Liver (tissue), 9 donors: Measurements from ENCODE around the gene SLC45A2. TPM values are rescaled to one million over a fixed set of nuclear protein-coding genes. Genes with fewer than 3 reads are reported as not detected.

Experiments
- DNase-seq: peaks from one replicate; pipeline ENCODE4 v3.0.0-alpha.2; 2017; ENCODE audit warnings: low spot score
- H3K27ac ChIP-seq, 2 donors: one replicate each; pipeline ENCODE4 v1.7.0; 2013; ENCODE audit warnings: inconsistent platforms in 2 of 2, low read length in 2 of 2, control low read depth in 1 of 2, low read depth in 1 of 2, mild to moderate bottlenecking in 1 of 2
- H3K27me3 ChIP-seq, 4 donors: one replicate each; pipeline versions ENCODE4 v1.6.1 to v1.7.0; 2013; ENCODE audit warnings: low read length in 3 of 4, inconsistent platforms in 1 of 4, mild to moderate bottlenecking in 1 of 4, moderate library complexity in 1 of 4; ENCODE audit not compliant: control insufficient read depth in 4 of 4, insufficient read depth in 4 of 4
- H3K36me3 ChIP-seq, 4 donors: one replicate each; pipeline versions ENCODE4 v1.6.1 to v1.7.0; 2013; ENCODE audit warnings: low read length in 3 of 4, mild to moderate bottlenecking in 3 of 4, low read depth in 1 of 4, moderate library complexity in 1 of 4; ENCODE audit not compliant: control insufficient read depth in 4 of 4, insufficient read depth in 3 of 4
- H3K4me1 ChIP-seq, 4 donors: one replicate each; pipeline versions ENCODE4 v1.6.1 to v1.7.0; 2013; ENCODE audit warnings: low read length in 3 of 4, mild to moderate bottlenecking in 3 of 4, moderate library complexity in 1 of 4; ENCODE audit not compliant: control insufficient read depth in 4 of 4, insufficient read depth in 4 of 4
- H3K4me3 ChIP-seq, 3 donors: one replicate each; pipeline versions ENCODE4 v1.6.1 to v1.7.0; 2013; ENCODE audit warnings: low read length in 3 of 3, control low read depth in 1 of 3, low read depth in 1 of 3, mild to moderate bottlenecking in 1 of 3
- H3K9ac ChIP-seq, 2 donors: one replicate each; pipeline ENCODE4 v1.7.0; 2013; ENCODE audit warnings: low read length in 2 of 2, mild to moderate bottlenecking in 2 of 2, moderate library complexity in 2 of 2, control low read depth in 1 of 2, low read depth in 1 of 2
- H3K9me3 ChIP-seq, 4 donors: one replicate each; pipeline versions ENCODE4 v1.6.1 to v1.7.0; 2013; ENCODE audit warnings: low read length in 3 of 4; ENCODE audit not compliant: control insufficient read depth in 4 of 4
- EGR1 ChIP-seq, 2 donors: IDR thresholded peaks; 2 replicates each; pipeline ENCODE4 v1.6.1; 2016 to 2018; ENCODE audit warnings: antibody characterized with exemption in 2 of 2, low read depth in 2 of 2
- FOXA1 ChIP-seq: IDR thresholded peaks from 2 replicates; pipeline ENCODE4 v1.6.1; 2016; ENCODE audit warnings: antibody characterized with exemption
- GABPA ChIP-seq, 2 donors: IDR thresholded peaks in 1 of 2; conservative IDR thresholded peaks in 1 of 2; 2 replicates each; pipeline ENCODE4 v1.6.1; 2016; ENCODE audit warnings: antibody characterized with exemption in 2 of 2, mild to moderate bottlenecking in 1 of 2, moderate library complexity in 1 of 2
- HNF4G ChIP-seq: IDR thresholded peaks from 2 replicates; pipeline ENCODE4 v1.6.1; 2016; ENCODE audit warnings: antibody characterized with exemption
- JUND ChIP-seq, 2 donors: IDR thresholded peaks; 2 replicates each; pipeline ENCODE4 v1.6.1; 2016; ENCODE audit warnings: antibody characterized with exemption in 2 of 2
- NR2F2 ChIP-seq: IDR thresholded peaks from 2 replicates; pipeline ENCODE4 v1.6.1; 2016; ENCODE audit warnings: antibody characterized with exemption
- RAD21 ChIP-seq, 2 donors: IDR thresholded peaks; 2 replicates each; pipeline ENCODE4 v1.6.1; 2016; ENCODE audit warnings: antibody characterized with exemption in 2 of 2, mild to moderate bottlenecking in 2 of 2
- RXRA ChIP-seq, 2 donors: IDR thresholded peaks; 2 replicates each; pipeline ENCODE4 v1.6.1; 2017 to 2018; ENCODE audit warnings: antibody characterized with exemption in 2 of 2, mild to moderate bottlenecking in 1 of 2
- SP1 ChIP-seq: IDR thresholded peaks from 2 replicates; pipeline ENCODE4 v1.6.1; 2018; ENCODE audit warnings: antibody characterized with exemption, mild to moderate bottlenecking
- TAF1 ChIP-seq: conservative IDR thresholded peaks from 2 replicates; pipeline ENCODE4 v1.6.1; 2016; ENCODE audit warnings: antibody characterized with exemption, mild to moderate bottlenecking
- YY1 ChIP-seq: IDR thresholded peaks from 2 replicates; pipeline ENCODE4 v1.6.1; 2016; ENCODE audit warnings: antibody characterized with exemption, mild to moderate bottlenecking
- WGBS: extraction: QIAGEN DNeasy Blood & Tissue Kit; methylation state at CpG from one replicate; pipeline ENCODE4 v1.1.7; 2013; 5-methylcytosine and 5-hydroxymethylcytosine counted together
- polyA plus RNA-seq, 2 donors: library from polyadenylated mRNA; stranded (reverse) in 1 of 2; unstranded in 1 of 2; fragments of 200-250 nt in 1 of 2; fragments of >200 nt in 1 of 2; fragmentation: Nextera tagmentation in 1 of 2; extraction: Ambion mirVana in 1 of 2; gene quantifications; one replicate each; pipeline versions ENCODE4 v1.2.1 to v1.2.3, GENCODE V29; 2013 to 2015
- total RNA-seq, 2 donors: library from RNA; depleted of rRNA; stranded (reverse); fragments of >200 nt; gene quantifications; one replicate each; pipeline ENCODE4 v1.2.3, GENCODE V29; 2014
- TF ChIP-seq, protein P1 (sequence below): IDR thresholded peaks from 2 replicates; pipeline ENCODE4 v1.6.1; 2016; ENCODE audit warnings: antibody characterized with exemption
- TF ChIP-seq, protein P2 (sequence below): IDR thresholded peaks from 2 replicates; pipeline ENCODE4 v1.6.1; 2016; ENCODE audit warnings: antibody characterized with exemption
- TF ChIP-seq, protein P3 (sequence below): IDR thresholded peaks from 2 replicates; pipeline ENCODE4 v1.6.1; 2016; ENCODE audit warnings: antibody characterized with exemption, mild to moderate bottlenecking
- TF ChIP-seq, protein P4 (sequence below): fragments of 150-350 bp; IDR thresholded peaks from 2 replicates; pipeline ENCODE4 v1.5.1; 2017; ENCODE audit warnings: improper control_type of control experiment, low read depth, low read length; ENCODE audit not compliant: missing input control
- TF ChIP-seq, protein P5 (sequence below): IDR thresholded peaks from 2 replicates; pipeline ENCODE4 v1.6.1; 2016; ENCODE audit warnings: antibody characterized with exemption
- donor health status: healthy.
- donor health status: healthy.
- donor health status: healthy.
- donor health status: healthy.
- donor health status: healthy.

Gene SLC45A2
- total and polyA plus RNA-seq, 4 donors, result 0.01 to 1.3 TPM; not detected in 2

DNA sequence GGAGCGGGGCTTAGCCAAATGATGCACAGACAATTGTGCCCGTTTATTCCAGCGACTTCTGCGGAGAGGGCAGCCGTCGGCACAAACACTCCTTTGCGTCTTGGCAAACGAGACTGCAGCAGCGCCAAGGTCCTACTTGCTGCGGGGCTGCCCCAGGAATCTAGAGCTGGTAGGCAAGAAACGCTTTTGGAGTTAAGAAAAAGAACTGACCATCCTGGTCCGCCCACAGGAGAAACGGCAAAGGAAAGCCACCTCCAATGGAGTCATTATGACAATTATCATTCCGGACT is 46.0 kb downstream of the SLC45A2 start:
- Histone ChIP-seq H3K36me3 (no peaks in the 10 kb centered on the region), H3K9ac (no peak overlapping the region), H3K4me3 (no peak overlapping the region), H3K9me3 (no peaks in the 10 kb centered on the region), H3K4me1 (peaks cover 5 to 17% (median 11%) of the 10 kb centered on the region in 4 donors), H3K27me3 (peaks cover 3 to 13% (median 10%) of the 10 kb centered on the region in 4 donors), H3K27ac (no peak overlapping the region)
- TF ChIP-seq, protein P1, sequence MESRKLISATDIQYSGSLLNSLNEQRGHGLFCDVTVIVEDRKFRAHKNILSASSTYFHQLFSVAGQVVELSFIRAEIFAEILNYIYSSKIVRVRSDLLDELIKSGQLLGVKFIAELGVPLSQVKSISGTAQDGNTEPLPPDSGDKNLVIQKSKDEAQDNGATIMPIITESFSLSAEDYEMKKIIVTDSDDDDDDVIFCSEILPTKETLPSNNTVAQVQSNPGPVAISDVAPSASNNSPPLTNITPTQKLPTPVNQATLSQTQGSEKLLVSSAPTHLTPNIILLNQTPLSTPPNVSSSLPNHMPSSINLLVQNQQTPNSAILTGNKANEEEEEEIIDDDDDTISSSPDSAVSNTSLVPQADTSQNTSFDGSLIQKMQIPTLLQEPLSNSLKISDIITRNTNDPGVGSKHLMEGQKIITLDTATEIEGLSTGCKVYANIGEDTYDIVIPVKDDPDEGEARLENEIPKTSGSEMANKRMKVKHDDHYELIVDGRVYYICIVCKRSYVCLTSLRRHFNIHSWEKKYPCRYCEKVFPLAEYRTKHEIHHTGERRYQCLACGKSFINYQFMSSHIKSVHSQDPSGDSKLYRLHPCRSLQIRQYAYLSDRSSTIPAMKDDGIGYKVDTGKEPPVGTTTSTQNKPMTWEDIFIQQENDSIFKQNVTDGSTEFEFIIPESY, result no peak
- TF ChIP-seq RXRA (IDR thresholded peaks at IDR 0.05) (no peak), HNF4G (no peak), FOXA1 (no peak), EGR1 (IDR thresholded peaks at IDR 0.05; ENCODE audit: low read depth in 2 of 2) (no peak), SP1 (no peak), RAD21 (IDR thresholded peaks at IDR 0.05) (no peak), YY1 (no peak)
- TF ChIP-seq, protein P2, sequence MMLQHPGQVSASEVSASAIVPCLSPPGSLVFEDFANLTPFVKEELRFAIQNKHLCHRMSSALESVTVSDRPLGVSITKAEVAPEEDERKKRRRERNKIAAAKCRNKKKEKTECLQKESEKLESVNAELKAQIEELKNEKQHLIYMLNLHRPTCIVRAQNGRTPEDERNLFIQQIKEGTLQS, result no peak
- TF ChIP-seq, protein P3, sequence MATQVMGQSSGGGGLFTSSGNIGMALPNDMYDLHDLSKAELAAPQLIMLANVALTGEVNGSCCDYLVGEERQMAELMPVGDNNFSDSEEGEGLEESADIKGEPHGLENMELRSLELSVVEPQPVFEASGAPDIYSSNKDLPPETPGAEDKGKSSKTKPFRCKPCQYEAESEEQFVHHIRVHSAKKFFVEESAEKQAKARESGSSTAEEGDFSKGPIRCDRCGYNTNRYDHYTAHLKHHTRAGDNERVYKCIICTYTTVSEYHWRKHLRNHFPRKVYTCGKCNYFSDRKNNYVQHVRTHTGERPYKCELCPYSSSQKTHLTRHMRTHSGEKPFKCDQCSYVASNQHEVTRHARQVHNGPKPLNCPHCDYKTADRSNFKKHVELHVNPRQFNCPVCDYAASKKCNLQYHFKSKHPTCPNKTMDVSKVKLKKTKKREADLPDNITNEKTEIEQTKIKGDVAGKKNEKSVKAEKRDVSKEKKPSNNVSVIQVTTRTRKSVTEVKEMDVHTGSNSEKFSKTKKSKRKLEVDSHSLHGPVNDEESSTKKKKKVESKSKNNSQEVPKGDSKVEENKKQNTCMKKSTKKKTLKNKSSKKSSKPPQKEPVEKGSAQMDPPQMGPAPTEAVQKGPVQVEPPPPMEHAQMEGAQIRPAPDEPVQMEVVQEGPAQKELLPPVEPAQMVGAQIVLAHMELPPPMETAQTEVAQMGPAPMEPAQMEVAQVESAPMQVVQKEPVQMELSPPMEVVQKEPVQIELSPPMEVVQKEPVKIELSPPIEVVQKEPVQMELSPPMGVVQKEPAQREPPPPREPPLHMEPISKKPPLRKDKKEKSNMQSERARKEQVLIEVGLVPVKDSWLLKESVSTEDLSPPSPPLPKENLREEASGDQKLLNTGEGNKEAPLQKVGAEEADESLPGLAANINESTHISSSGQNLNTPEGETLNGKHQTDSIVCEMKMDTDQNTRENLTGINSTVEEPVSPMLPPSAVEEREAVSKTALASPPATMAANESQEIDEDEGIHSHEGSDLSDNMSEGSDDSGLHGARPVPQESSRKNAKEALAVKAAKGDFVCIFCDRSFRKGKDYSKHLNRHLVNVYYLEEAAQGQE, result no peak
- TF ChIP-seq, protein P4, sequence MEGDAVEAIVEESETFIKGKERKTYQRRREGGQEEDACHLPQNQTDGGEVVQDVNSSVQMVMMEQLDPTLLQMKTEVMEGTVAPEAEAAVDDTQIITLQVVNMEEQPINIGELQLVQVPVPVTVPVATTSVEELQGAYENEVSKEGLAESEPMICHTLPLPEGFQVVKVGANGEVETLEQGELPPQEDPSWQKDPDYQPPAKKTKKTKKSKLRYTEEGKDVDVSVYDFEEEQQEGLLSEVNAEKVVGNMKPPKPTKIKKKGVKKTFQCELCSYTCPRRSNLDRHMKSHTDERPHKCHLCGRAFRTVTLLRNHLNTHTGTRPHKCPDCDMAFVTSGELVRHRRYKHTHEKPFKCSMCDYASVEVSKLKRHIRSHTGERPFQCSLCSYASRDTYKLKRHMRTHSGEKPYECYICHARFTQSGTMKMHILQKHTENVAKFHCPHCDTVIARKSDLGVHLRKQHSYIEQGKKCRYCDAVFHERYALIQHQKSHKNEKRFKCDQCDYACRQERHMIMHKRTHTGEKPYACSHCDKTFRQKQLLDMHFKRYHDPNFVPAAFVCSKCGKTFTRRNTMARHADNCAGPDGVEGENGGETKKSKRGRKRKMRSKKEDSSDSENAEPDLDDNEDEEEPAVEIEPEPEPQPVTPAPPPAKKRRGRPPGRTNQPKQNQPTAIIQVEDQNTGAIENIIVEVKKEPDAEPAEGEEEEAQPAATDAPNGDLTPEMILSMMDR, result no peak
- TF ChIP-seq, protein P5, sequence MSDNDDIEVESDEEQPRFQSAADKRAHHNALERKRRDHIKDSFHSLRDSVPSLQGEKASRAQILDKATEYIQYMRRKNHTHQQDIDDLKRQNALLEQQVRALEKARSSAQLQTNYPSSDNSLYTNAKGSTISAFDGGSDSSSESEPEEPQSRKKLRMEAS, result no peak
- no peak for DNase-seq
- WGBS, result 17% methylated on average over 14 of the region's 14 CpGs

DNA sequence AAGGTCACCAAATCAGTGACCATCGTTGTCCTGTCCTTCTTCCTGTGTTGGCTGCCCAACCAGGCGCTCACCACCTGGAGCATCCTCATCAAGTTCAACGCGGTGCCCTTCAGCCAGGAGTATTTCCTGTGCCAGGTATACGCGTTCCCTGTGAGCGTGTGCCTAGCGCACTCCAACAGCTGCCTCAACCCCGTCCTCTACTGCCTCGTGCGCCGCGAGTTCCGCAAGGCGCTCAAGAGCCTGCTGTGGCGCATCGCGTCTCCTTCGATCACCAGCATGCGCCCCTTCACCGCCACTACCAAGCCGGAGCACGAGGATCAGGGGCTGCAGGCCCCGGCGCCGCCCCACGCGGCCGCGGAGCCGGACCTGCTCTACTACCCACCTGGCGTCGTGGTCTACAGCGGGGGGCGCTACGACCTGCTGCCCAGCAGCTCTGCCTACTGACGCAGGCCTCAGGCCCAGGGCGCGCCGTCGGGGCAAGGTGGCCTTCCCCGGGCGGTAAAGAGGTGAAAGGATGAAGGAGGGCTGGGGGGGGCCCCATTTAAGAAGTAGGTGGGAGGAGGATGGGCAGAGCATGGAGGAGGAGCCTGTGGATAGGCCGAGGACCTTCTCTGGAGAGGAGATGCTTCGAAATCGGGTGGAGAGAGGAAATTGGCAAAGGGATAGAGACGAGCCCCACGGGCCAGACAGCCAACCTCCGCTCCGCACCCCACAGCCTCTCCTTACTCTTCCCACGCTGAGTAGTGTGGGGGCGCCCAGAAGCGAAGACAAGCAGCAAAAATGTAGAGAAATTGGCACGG is 46.6 kb downstream of the SLC45A2 start:
- Histone ChIP-seq H3K9ac (no peak overlapping the region), H3K27me3 (peaks cover 3 to 13% (median 10%) of the 10 kb centered on the region in 4 donors), H3K27ac (no peak overlapping the region), H3K4me3 (no peak overlapping the region), H3K9me3 (no peaks in the 10 kb centered on the region), H3K4me1 (peaks cover 5 to 17% (median 11%) of the 10 kb centered on the region in 4 donors), H3K36me3 (no peaks in the 10 kb centered on the region)
- WGBS, result 18% methylated on average over 54 of the region's 54 CpGs
- no peak for DNase-seq
- TF ChIP-seq HNF4G (no peak), YY1 (no peak), RAD21 (IDR thresholded peaks at IDR 0.05) (no peak), EGR1 (IDR thresholded peaks at IDR 0.05; ENCODE audit: low read depth in 2 of 2) (no peak), GABPA (IDR thresholded peaks at IDR 0.05 in 1 of 2, conservative IDR thresholded peaks at IDR 0.05 in 1 of 2) (no peak), NR2F2 (no peak), JUND (IDR thresholded peaks at IDR 0.05) (no peak), RXRA (IDR thresholded peaks at IDR 0.05) (no peak), SP1 (no peak), TAF1 (no peak)
- TF ChIP-seq, protein P3, result no peak
- TF ChIP-seq, protein P2, result no peak
- TF ChIP-seq, protein P1, result no peak
